BE2C (cell line): ENCODE results near the gene SEBOX.

ENCODE experiments used
- DNase-seq: peaks from one replicate; pipeline ENCODE4 v3.0.0-alpha.2; 2020
- H3K27me3 ChIP-seq: fragments of 250-450 bp; sonication (Bioruptor Pico); 2 replicates; pipeline ENCODE4 v1.5.1; 2020; ENCODE audit warnings: mild to moderate bottlenecking
- H3K36me3 ChIP-seq: fragments of 250-450 bp; sonication (Bioruptor Pico); 2 replicates; pipeline ENCODE4 v1.5.1; 2020; ENCODE audit warnings: mild to moderate bottlenecking
- H3K4me1 ChIP-seq: fragments of 250-450 bp; sonication (Bioruptor Pico); 2 replicates; pipeline ENCODE4 v1.5.1; 2020
- H3K4me3 ChIP-seq: 2 replicates; pipeline ENCODE4 v1.5.1; 2011; ENCODE audit warnings: low read depth, low read length
- H3K9me3 ChIP-seq: fragments of 250-450 bp; sonication (Bioruptor Pico); 2 replicates; pipeline ENCODE4 v1.5.1; 2020
- TF ChIP-seq, protein P1 (sequence below): IDR thresholded peaks from 2 replicates; pipeline ENCODE4 v1.5.1; 2012; ENCODE audit warnings: mild to moderate bottlenecking, low read depth, low read length

Gene SEBOX

DNA sequence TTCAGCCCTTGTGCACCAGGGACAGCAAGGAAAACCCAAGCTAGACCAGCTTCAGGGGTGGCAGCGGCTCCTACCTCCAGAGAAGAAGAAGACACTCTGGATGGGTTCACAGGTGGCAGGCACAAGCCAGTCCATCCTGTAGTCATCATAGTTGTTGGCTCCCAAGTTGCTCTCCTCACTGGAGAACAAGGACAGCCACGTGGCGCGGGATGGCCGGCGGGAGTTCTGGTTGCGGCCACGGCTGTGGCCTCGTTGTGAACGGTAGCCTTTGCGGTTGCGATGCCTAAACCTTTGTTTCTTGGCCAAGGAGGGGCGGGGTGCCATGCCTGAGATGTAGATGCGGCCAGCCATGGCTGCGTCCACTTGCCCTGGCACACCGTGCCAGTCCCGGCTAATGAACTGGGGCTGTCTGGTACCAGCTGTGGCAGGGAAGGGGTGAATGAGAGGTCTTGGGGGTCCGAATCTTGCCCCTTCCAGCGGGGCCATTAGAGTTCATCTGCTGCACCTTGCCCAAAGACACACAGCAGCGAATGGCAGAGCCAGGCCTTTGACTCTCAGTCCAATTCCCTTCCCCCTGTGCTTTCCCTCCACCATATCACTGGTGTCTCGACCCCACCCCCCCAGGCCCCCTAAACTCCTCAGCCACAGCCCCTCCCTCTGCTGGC lies 2.8 kb upstream of the SEBOX start:
- no peak for DNase-seq
- peaks cover 5% of the 10 kb centered on the region; the same call in 1 of the 2 replicates for H3K4me1 ChIP-seq
- TF ChIP-seq, protein P1, sequence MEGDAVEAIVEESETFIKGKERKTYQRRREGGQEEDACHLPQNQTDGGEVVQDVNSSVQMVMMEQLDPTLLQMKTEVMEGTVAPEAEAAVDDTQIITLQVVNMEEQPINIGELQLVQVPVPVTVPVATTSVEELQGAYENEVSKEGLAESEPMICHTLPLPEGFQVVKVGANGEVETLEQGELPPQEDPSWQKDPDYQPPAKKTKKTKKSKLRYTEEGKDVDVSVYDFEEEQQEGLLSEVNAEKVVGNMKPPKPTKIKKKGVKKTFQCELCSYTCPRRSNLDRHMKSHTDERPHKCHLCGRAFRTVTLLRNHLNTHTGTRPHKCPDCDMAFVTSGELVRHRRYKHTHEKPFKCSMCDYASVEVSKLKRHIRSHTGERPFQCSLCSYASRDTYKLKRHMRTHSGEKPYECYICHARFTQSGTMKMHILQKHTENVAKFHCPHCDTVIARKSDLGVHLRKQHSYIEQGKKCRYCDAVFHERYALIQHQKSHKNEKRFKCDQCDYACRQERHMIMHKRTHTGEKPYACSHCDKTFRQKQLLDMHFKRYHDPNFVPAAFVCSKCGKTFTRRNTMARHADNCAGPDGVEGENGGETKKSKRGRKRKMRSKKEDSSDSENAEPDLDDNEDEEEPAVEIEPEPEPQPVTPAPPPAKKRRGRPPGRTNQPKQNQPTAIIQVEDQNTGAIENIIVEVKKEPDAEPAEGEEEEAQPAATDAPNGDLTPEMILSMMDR: no peak
- H3K27me3 ChIP-seq: no peaks in the 10 kb centered on the region
- H3K36me3 ChIP-seq: no peaks in the 10 kb centered on the region
- no peaks in the 10 kb centered on the region for H3K9me3 ChIP-seq
- H3K4me3 ChIP-seq: no peak overlapping the region

DNA sequence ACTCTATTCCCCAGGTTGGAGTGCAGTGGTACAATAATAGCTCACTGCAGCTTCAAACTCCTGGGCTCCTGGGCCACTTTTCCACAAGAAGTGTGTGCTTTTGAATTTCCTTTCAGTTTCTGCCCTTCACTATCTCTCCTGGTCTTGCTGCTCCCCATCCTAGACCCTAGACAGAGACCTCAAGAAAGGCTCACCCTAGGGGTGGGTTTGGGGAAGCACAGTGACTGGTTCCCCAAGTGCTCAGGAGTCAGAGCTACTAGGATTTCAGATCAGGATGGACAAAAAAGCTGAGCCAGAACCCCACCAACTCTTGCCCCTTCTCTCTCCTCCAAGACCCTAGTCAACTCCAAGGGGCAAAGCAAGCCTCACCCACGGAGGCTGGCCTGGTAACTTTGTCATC lies 1.6 kb upstream of the SEBOX start:
- Histone ChIP-seq H3K4me3 (no peak overlapping the region), H3K4me1 (peaks cover 5% of the 10 kb centered on the region; the same call in 1 of the 2 replicates), H3K36me3 (no peaks in the 10 kb centered on the region), H3K27me3 (no peaks in the 10 kb centered on the region), H3K9me3 (no peaks in the 10 kb centered on the region)
- no peak for DNase-seq
- TF ChIP-seq, protein P1: no peak

- DNase-seq: no peak
Measured at GRCh38 chr17:28365487-28365886, 488 bp upstream of the SEBOX start.

GRCh38 chr17:28363776-28364650 lies 986 bp downstream of the SEBOX start:
- no peaks in the 10 kb centered on the region for H3K27me3 ChIP-seq
- TF ChIP-seq, protein P1: no peak
- no peak for DNase-seq
- no peak overlapping the region for H3K4me3 ChIP-seq
- H3K4me1 ChIP-seq: no peaks in the 10 kb centered on the region
- H3K9me3 ChIP-seq: no peaks in the 10 kb centered on the region
- 0 out of 2 replicates have a peak, but pooled peaks cover 3% of the 10 kb centered on the region for H3K36me3 ChIP-seq

More at GRCh38 chr17:28365487-28365886, 488 bp upstream of the SEBOX start:
- TF ChIP-seq, protein P1: no peak
- Histone ChIP-seq H3K9me3 (no peaks in the 10 kb centered on the region), H3K4me1 (peaks cover 2% of the 10 kb centered on the region; the same call in 1 of the 2 replicates), H3K4me3 (no peak overlapping the region), H3K36me3 (0 out of 2 replicates have a peak, but pooled peaks cover 3% of the 10 kb centered on the region), H3K27me3 (no peaks in the 10 kb centered on the region)

GRCh38 chr17:28363186-28363585 lies 1.8 kb downstream of the SEBOX start:
- DNase-seq: no peak
- TF ChIP-seq, protein P1: no peak
- Histone ChIP-seq H3K9me3 (no peaks in the 10 kb centered on the region), H3K4me3 (no peak overlapping the region), H3K27me3 (no peaks in the 10 kb centered on the region), H3K4me1 (no peaks in the 10 kb centered on the region), H3K36me3 (0 out of 2 replicates have a peak, but pooled peaks cover 3% of the 10 kb centered on the region)

- peaks cover 10% of the 10 kb centered on the region; the same call in 1 of the 2 replicates for H3K36me3 ChIP-seq
- no peak for DNase-seq
- peak overlapping the region; percentile 88 for H3K4me3 ChIP-seq
Measured at GRCh38 chr17:28357901-28358197, 7.2 kb downstream of the SEBOX start.

More at GRCh38 chr17:28357901-28358197, 7.2 kb downstream of the SEBOX start:
- Histone ChIP-seq H3K4me1 (no peaks in the 10 kb centered on the region), H3K9me3 (no peaks in the 10 kb centered on the region), H3K27me3 (no peaks in the 10 kb centered on the region)
- TF ChIP-seq, protein P1: no peak
